ENCODE data around the gene SEPTIN8.

SEPTIN8 gene

GRCh38 chr5:132759114-132760048 lies 17.7 kb downstream of the SEPTIN8 start:
- no peaks in the 10 kb centered on the region for H3K27me3 ChIP-seq (ENCODE audit: control insufficient read depth, insufficient read depth, low read length)
- H3K36me3 ChIP-seq (ENCODE audit: control insufficient read depth, insufficient read depth, low read length): peaks cover 24% of the 10 kb centered on the region
- no peak overlapping the region for H3K9ac ChIP-seq (ENCODE audit: low read length)
- no peaks in the 10 kb centered on the region for H3K9me3 ChIP-seq (ENCODE audit: control insufficient read depth, low read length)
- H3K4me1 ChIP-seq (ENCODE audit: control insufficient read depth, insufficient read depth, low read length): no peaks in the 10 kb centered on the region
- H3K4me3 ChIP-seq (ENCODE audit: low read length): no peak overlapping the region

GRCh38 chr5:132758451-132758850 lies 18.6 kb downstream of the SEPTIN8 start:
- Histone ChIP-seq H3K27me3 (ENCODE audit: control insufficient read depth, insufficient read depth, low read length) (no peaks in the 10 kb centered on the region), H3K9me3 (ENCODE audit: control insufficient read depth, low read length) (no peaks in the 10 kb centered on the region), H3K4me3 (ENCODE audit: low read length) (no peak overlapping the region), H3K9ac (ENCODE audit: low read length) (no peak overlapping the region), H3K36me3 (ENCODE audit: control insufficient read depth, insufficient read depth, low read length) (peaks cover 18% of the 10 kb centered on the region), H3K4me1 (ENCODE audit: control insufficient read depth, insufficient read depth, low read length) (no peaks in the 10 kb centered on the region)

- H3K4me1 ChIP-seq (ENCODE audit: control insufficient read depth, insufficient read depth, low read length): no peaks in the 10 kb centered on the region
- H3K9ac ChIP-seq (ENCODE audit: low read length): no peak overlapping the region
- no peaks in the 10 kb centered on the region for H3K27me3 ChIP-seq (ENCODE audit: control insufficient read depth, insufficient read depth, low read length)
- H3K36me3 ChIP-seq (ENCODE audit: control insufficient read depth, insufficient read depth, low read length): peaks cover 8% of the 10 kb centered on the region
- no peak overlapping the region for H3K4me3 ChIP-seq (ENCODE audit: low read length)
- H3K9me3 ChIP-seq (ENCODE audit: control insufficient read depth, low read length): no peaks in the 10 kb centered on the region
Measured at GRCh38 chr5:132756542-132756941, 20.5 kb downstream of the SEPTIN8 start.

- Histone ChIP-seq H3K9me3 (ENCODE audit: control insufficient read depth, low read length) (no peaks in the 10 kb centered on the region), H3K9ac (ENCODE audit: low read length) (no peak overlapping the region), H3K4me3 (ENCODE audit: low read length) (no peak overlapping the region), H3K36me3 (ENCODE audit: control insufficient read depth, insufficient read depth, low read length) (peaks cover 8% of the 10 kb centered on the region), H3K27me3 (ENCODE audit: control insufficient read depth, insufficient read depth, low read length) (no peaks in the 10 kb centered on the region), H3K4me1 (ENCODE audit: control insufficient read depth, insufficient read depth, low read length) (no peaks in the 10 kb centered on the region)
Measured at GRCh38 chr5:132754947-132755346, 22.1 kb downstream of the SEPTIN8 start.

GRCh38 chr5:132754111-132754510 lies 22.9 kb downstream of the SEPTIN8 start:
- Histone ChIP-seq H3K9me3 (ENCODE audit: control insufficient read depth, low read length) (no peaks in the 10 kb centered on the region), H3K4me3 (ENCODE audit: low read length) (no peak overlapping the region), H3K4me1 (ENCODE audit: control insufficient read depth, insufficient read depth, low read length) (no peaks in the 10 kb centered on the region), H3K27me3 (ENCODE audit: control insufficient read depth, insufficient read depth, low read length) (no peaks in the 10 kb centered on the region), H3K9ac (ENCODE audit: low read length) (no peak overlapping the region), H3K36me3 (ENCODE audit: control insufficient read depth, insufficient read depth, low read length) (peaks cover 3% of the 10 kb centered on the region)

- H3K9me3 ChIP-seq (ENCODE audit: control insufficient read depth, low read length): no peaks in the 10 kb centered on the region
- H3K4me3 ChIP-seq (ENCODE audit: low read length): no peak overlapping the region
- H3K36me3 ChIP-seq (ENCODE audit: control insufficient read depth, insufficient read depth, low read length): peaks cover 3% of the 10 kb centered on the region
- no peaks in the 10 kb centered on the region for H3K27me3 ChIP-seq (ENCODE audit: control insufficient read depth, insufficient read depth, low read length)
- no peaks in the 10 kb centered on the region for H3K4me1 ChIP-seq (ENCODE audit: control insufficient read depth, insufficient read depth, low read length)
- no peak overlapping the region for H3K9ac ChIP-seq (ENCODE audit: low read length)
Measured at GRCh38 chr5:132753135-132753987, 23.7 kb downstream of the SEPTIN8 start.

GRCh38 chr5:132752581-132753125 lies 24.4 kb downstream of the SEPTIN8 start:
- H3K27me3 ChIP-seq (ENCODE audit: control insufficient read depth, insufficient read depth, low read length): no peaks in the 10 kb centered on the region
- H3K9ac ChIP-seq (ENCODE audit: low read length): no peak overlapping the region
- peaks cover 3% of the 10 kb centered on the region for H3K4me1 ChIP-seq (ENCODE audit: control insufficient read depth, insufficient read depth, low read length)
- H3K36me3 ChIP-seq (ENCODE audit: control insufficient read depth, insufficient read depth, low read length): peaks cover 3% of the 10 kb centered on the region
- no peak overlapping the region for H3K4me3 ChIP-seq (ENCODE audit: low read length)
- no peaks in the 10 kb centered on the region for H3K9me3 ChIP-seq (ENCODE audit: control insufficient read depth, low read length)

GRCh38 chr5:132751971-132752580 lies 25.0 kb downstream of the SEPTIN8 start:
- Histone ChIP-seq H3K9ac (ENCODE audit: low read length) (no peak overlapping the region), H3K36me3 (ENCODE audit: control insufficient read depth, insufficient read depth, low read length) (no peaks in the 10 kb centered on the region), H3K4me1 (ENCODE audit: control insufficient read depth, insufficient read depth, low read length) (peaks cover 3% of the 10 kb centered on the region), H3K4me3 (ENCODE audit: low read length) (no peak overlapping the region), H3K9me3 (ENCODE audit: control insufficient read depth, low read length) (no peaks in the 10 kb centered on the region), H3K27me3 (ENCODE audit: control insufficient read depth, insufficient read depth, low read length) (no peaks in the 10 kb centered on the region)

- H3K27me3 ChIP-seq (ENCODE audit: control insufficient read depth, insufficient read depth, low read length): no peaks in the 10 kb centered on the region
- no peaks in the 10 kb centered on the region for H3K9me3 ChIP-seq (ENCODE audit: control insufficient read depth, low read length)
- H3K4me1 ChIP-seq (ENCODE audit: control insufficient read depth, insufficient read depth, low read length): peaks cover 7% of the 10 kb centered on the region
- H3K9ac ChIP-seq (ENCODE audit: low read length): no peak overlapping the region
- no peak overlapping the region for H3K4me3 ChIP-seq (ENCODE audit: low read length)
- no peaks in the 10 kb centered on the region for H3K36me3 ChIP-seq (ENCODE audit: control insufficient read depth, insufficient read depth, low read length)
Measured at GRCh38 chr5:132751444-132751843, 25.6 kb downstream of the SEPTIN8 start.

GRCh38 chr5:132750471-132751230 lies 26.4 kb downstream of the SEPTIN8 start:
- H3K4me1 ChIP-seq (ENCODE audit: control insufficient read depth, insufficient read depth, low read length): peaks cover 7% of the 10 kb centered on the region
- H3K27me3 ChIP-seq (ENCODE audit: control insufficient read depth, insufficient read depth, low read length): peaks cover 4% of the 10 kb centered on the region
- H3K9ac ChIP-seq (ENCODE audit: low read length): no peak overlapping the region
- no peak overlapping the region for H3K4me3 ChIP-seq (ENCODE audit: low read length)
- H3K9me3 ChIP-seq (ENCODE audit: control insufficient read depth, low read length): no peaks in the 10 kb centered on the region
- H3K36me3 ChIP-seq (ENCODE audit: control insufficient read depth, insufficient read depth, low read length): no peaks in the 10 kb centered on the region

GRCh38 chr5:132749506-132749905 lies 27.5 kb downstream of the SEPTIN8 start:
- Histone ChIP-seq H3K9me3 (ENCODE audit: control insufficient read depth, low read length) (no peaks in the 10 kb centered on the region), H3K4me3 (ENCODE audit: low read length) (no peak overlapping the region), H3K9ac (ENCODE audit: low read length) (no peak overlapping the region), H3K36me3 (ENCODE audit: control insufficient read depth, insufficient read depth, low read length) (no peaks in the 10 kb centered on the region), H3K4me1 (ENCODE audit: control insufficient read depth, insufficient read depth, low read length) (peaks cover 7% of the 10 kb centered on the region), H3K27me3 (ENCODE audit: control insufficient read depth, insufficient read depth, low read length) (peaks cover 7% of the 10 kb centered on the region)

All from mucosa of stomach (tissue), 1 donor.